ENCODE results near the gene IFT172. TPM values are rescaled to one million over a fixed set of nuclear protein-coding genes. Genes with fewer than 3 reads are reported as not detected.

Gene IFT172
- total RNA-seq, 2 donors from 2014 or later: 14.4 to 18.2 TPM

DNA sequence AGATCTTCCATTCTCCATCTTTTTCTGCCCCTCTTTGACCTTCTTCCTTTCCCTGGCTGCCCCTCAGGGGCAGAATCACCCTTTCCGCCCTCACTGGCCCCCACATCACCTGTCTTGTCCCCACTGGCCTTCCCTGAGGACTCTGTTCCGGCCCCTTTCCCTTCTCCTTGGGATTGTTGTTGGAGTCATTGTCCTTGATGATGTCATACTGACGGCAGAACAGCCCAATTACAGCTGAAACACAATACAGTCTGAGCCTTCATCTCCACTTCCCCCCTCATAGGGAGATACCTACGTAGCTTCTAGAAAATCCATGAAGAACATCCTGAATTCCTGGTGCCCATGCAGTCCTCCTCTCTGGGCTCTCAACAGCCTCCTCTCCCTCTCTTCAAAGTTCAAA lies 3.0 kb upstream of the IFT172 start:
- H3K27me3 ChIP-seq: no peaks in the 10 kb centered on the region
- no peaks in the 10 kb centered on the region for H3K9me3 ChIP-seq
- H3K4me3 ChIP-seq: no peak overlapping the region
- TF ChIP-seq, protein P1, sequence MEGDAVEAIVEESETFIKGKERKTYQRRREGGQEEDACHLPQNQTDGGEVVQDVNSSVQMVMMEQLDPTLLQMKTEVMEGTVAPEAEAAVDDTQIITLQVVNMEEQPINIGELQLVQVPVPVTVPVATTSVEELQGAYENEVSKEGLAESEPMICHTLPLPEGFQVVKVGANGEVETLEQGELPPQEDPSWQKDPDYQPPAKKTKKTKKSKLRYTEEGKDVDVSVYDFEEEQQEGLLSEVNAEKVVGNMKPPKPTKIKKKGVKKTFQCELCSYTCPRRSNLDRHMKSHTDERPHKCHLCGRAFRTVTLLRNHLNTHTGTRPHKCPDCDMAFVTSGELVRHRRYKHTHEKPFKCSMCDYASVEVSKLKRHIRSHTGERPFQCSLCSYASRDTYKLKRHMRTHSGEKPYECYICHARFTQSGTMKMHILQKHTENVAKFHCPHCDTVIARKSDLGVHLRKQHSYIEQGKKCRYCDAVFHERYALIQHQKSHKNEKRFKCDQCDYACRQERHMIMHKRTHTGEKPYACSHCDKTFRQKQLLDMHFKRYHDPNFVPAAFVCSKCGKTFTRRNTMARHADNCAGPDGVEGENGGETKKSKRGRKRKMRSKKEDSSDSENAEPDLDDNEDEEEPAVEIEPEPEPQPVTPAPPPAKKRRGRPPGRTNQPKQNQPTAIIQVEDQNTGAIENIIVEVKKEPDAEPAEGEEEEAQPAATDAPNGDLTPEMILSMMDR (IDR thresholded peaks at IDR 0.05): no peak
- no peaks in the 10 kb centered on the region for H3K36me3 ChIP-seq
- H3K27ac ChIP-seq: no peak overlapping the region
- no peak for DNase-seq (ENCODE audit: low spot score)
- peaks cover 0 to 31% of the 10 kb centered on the region in 2 donors for H3K4me1 ChIP-seq

- Histone ChIP-seq H3K27me3 (no peaks in the 10 kb centered on the region), H3K9me3 (no peaks in the 10 kb centered on the region), H3K36me3 (peaks cover 6% of the 10 kb centered on the region), H3K4me1 (peaks cover 0 to 16% of the 10 kb centered on the region in 2 donors), H3K27ac (peak overlapping the region; percentile 72 to 80), H3K4me3 (peak overlapping the region; percentile 57 to 62)
- no peak for DNase-seq (ENCODE audit: low spot score)
- TF ChIP-seq, protein P1 (IDR thresholded peaks at IDR 0.05): no peak
Measured at GRCh38 chr2:27489118-27489497, 435 bp downstream of the IFT172 start.

DNA sequence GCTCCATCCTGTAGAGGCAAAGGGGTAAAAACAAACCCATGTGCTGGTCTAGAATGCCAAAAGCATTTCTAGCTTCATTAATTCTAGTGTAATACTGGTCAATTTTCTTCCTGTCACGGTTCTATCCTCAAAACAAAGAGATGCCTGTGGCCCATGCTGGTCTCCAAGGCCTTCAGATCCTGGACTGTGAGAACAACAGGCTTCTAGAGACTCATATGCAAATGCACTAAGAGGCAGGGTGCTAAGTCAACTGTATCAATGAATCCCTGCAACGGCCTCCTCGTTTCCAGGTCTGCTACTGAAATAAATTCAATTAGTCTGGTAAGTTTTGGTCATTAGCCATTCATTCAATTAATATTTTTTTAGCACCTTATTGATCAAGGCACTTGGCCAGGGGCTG lies 4.0 kb downstream of the IFT172 start:
- H3K4me1 ChIP-seq: peaks cover 0 to 16% of the 10 kb centered on the region in 2 donors
- H3K36me3 ChIP-seq: peaks cover 36% of the 10 kb centered on the region

GRCh38 chr2:27471961-27472360 lies 17.6 kb downstream of the IFT172 start:
- no peaks in the 10 kb centered on the region for H3K9me3 ChIP-seq
- no peaks in the 10 kb centered on the region for H3K27me3 ChIP-seq
- H3K4me3 ChIP-seq: no peak overlapping the region
- no peaks in the 10 kb centered on the region for H3K4me1 ChIP-seq
- TF ChIP-seq, protein P1 (IDR thresholded peaks at IDR 0.05): no peak
- peaks cover 45% of the 10 kb centered on the region for H3K36me3 ChIP-seq
- no peak for DNase-seq (ENCODE audit: low spot score)
- no peak overlapping the region for H3K27ac ChIP-seq

More for the DNA sequence above, 4.0 kb downstream of the IFT172 start:
- no peak overlapping the region for H3K27ac ChIP-seq
- TF ChIP-seq, protein P1 (IDR thresholded peaks at IDR 0.05): no peak
- no peaks in the 10 kb centered on the region for H3K9me3 ChIP-seq
- H3K27me3 ChIP-seq: no peaks in the 10 kb centered on the region
- no peak overlapping the region for H3K4me3 ChIP-seq
- no peak for DNase-seq (ENCODE audit: low spot score)

- DNase-seq (ENCODE audit: low spot score): no peak
- Histone ChIP-seq H3K27me3 (no peaks in the 10 kb centered on the region), H3K36me3 (peaks cover 16% of the 10 kb centered on the region), H3K27ac (no peak overlapping the region), H3K9me3 (no peaks in the 10 kb centered on the region), H3K4me1 (no peaks in the 10 kb centered on the region), H3K4me3 (no peak overlapping the region)
- TF ChIP-seq, protein P1 (IDR thresholded peaks at IDR 0.05): no peak
Measured at GRCh38 chr2:27464443-27464842, 25.1 kb downstream of the IFT172 start.

- Histone ChIP-seq H3K4me1 (no peaks in the 10 kb centered on the region), H3K9me3 (no peaks in the 10 kb centered on the region), H3K27ac (no peak overlapping the region), H3K36me3 (peaks cover 49% of the 10 kb centered on the region), H3K4me3 (no peak overlapping the region), H3K27me3 (no peaks in the 10 kb centered on the region)
- TF ChIP-seq, protein P1 (IDR thresholded peaks at IDR 0.05): no peak
- DNase-seq (ENCODE audit: low spot score): no peak
Measured at GRCh38 chr2:27461118-27461517, 28.4 kb downstream of the IFT172 start.
